HG03159 (cell line): ENCODE results near the gene GSTCD.
A peak's percentile ranks its signal among the peaks of the same experiment; 100 is the strongest.

Experiments used
- ATAC-seq: cut with Tn5 transposase; IDR thresholded peaks from one replicate; pipeline ENCODE4 v1.9.1; 2021; ENCODE audit warnings: mild to moderate bottlenecking, moderate library complexity; ENCODE audit not compliant: unreplicated experiment

Gene GSTCD

DNA sequence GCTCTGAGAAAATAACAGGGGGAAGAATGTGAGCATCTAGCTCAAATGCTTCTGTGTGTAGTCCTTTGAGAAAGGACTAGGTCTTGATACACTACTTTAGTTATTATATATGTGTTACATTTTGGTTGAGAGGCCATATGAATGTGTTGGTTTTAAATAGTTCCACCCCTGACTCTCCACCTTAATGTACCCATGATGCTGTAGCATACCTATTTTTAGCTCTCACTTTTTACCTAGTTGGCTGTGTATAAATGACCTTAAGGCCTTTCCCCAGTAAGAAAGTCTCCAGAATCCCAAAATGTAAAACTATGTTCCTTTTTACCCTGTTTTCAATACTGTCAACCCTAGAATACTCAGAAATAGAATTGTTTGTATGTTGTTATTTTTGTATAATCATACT lies 166.6 kb downstream of the GSTCD start:
- no peak for ATAC-seq

DNA sequence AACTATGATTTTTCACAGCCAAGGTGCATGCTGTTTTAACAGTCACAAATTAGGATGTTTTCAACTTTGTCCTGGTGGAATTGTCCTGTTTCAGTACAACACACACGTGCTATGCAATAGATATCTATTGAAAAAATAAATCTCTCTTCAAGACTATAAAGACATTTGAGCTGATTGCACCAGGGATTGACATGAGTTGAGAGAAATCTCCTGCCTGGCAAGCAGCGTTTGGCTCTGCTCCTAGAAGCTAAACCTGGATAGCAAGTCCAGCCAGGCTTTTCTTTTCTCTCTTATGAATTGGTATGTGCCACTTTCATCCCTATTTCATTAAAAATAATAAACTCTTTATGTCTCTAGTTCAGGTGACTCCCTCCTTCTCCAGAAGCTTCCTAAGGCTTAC lies 170.1 kb downstream of the GSTCD start:
- no peak for ATAC-seq

DNA sequence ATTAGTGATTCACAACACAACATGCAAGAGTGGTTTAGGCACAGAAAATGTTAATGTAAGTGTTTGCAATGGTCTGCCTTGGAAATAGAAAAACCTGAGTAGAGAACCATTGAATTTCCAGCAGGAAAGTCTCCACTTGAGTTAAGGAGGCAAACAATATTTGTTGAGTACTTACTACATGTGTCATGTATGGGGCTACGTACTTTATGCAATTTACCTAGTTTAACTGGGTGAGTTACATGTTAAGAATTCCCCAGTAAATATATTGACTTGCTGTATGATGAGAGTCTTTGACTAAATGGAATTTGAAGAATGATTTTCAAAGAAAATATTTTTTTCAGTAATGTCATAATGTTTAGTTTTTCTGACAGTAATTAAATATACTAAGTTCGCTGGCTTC lies 178.9 kb downstream of the GSTCD start:
- ATAC-seq = no peak

DNA sequence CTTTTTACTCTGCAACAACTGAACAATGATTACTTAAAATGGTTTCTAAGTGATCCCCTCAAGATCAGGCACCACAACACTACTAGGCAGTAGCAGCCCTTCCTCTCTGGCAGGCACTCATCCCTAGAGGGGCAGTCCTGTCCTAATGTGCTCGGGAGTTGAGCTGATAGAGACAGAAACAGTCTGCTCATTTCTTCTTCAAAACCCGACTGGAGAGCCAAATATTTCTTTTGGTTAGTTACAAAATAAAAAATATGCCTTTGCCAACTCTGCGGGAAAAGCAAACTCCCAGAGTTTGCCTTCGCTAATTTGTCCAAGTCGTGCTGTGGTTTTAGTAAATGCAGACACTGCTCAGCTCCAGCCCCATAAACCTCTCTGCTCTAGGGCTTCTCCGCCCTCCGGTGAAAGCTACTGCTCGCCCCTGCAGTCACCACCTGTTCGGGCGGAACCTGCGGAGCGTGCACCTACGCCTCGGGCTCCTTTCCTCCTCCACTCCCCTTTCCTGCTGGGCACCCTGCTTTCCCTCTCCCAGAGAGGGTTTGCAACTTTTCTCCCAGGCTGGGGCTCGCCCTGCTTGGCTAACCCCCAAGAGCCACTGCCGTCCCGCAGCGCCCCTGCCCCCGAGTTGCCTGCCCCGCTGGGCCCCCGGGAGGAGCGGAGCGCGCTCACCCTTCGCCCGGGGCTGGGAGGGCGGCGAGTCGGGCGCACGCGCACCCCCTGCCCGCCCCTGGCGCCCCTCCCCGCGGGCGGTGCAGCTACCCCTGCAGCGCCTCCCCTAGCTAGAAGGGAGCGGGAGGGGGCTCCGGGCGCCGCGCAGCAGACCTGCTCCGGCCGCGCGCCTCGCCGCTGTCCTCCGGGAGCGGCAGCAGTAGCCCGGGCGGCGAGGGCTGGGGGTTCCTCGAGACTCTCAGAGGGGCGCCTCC lies 186.3 kb downstream of the GSTCD start, which contains the start of gene NPNT:
TSS of gene NPNT (plus strand) at position 812 of the 923 bp plus-strand sequence. CDS start 182 bp downstream, outside the sequence.
- ATAC-seq = peak; percentile 29

DNA sequence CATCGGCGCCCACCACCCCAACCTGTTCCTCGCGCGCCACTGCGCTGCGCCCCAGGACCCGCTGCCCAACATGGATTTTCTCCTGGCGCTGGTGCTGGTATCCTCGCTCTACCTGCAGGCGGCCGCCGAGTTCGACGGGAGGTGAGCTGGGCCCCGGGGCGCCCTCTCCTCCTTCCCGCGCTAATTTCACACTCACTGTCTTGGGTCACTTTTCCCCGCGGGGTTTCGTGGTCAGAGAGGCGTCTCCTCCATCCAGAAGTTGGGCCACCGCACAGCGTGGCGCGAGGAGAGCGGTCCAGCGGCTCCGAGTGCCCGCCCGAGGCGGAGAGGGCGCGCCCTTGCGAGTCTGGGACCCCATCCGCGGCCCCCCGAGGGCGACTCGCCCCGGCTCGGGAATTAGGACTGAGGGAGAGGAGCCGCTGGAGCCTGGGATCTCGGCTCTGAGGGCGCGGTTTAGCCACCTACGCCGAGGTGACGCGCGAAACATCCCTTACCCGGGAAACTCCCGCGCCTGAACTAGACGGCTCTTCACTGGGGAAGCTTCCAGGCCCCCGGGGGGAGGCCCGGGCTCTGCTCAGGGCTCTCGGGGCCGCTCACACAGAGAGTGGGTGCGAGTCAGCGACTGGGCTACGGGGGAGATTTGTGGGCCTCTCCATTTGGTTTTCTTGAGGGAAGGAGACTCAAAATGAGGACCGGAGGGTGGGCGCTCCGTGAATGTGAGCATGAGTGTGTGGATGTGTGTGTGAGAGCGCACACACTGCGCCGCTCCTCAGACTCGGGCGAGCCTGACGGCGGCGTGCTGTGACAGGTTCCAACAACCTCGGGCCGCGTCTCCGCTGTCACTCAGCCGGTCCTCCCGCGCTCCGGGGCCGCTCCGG lies 187.2 kb downstream of the GSTCD start:
- ATAC-seq = peak; percentile 42

DNA sequence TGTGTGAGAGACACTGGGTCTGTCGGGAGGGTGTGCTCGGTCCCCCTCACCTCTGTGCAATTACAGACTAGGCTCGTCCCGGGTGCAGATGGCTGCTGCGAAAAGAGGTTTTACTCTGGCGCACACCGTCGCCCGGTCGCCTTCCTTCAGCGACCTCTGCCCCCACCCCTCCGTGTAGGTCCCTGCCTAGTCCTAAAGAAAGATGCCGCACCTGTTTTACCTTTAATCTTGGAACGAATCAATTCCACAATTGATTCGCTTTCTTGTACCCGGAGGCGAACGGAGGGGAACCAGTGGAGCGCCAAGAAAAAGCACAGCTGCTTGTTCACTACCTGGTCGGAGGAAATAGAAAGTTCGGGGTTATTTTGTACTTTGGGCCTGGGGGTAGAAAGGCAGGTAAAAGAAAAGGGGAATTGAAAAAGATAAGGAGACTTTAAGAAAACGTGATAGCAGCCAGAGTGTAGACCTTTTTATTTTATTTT lies 187.9 kb downstream of the GSTCD start:
- ATAC-seq = peak; percentile 28
